Activated CD4-positive, alpha-beta T cell treated with anti-CD3 and anti-CD28 coated beads, Interleukin-2, amount 50 U/mL, for 24 hours (primary cell): ENCODE data around the gene CEACAM8.
"Not testable (repeated sequence)": the region's sequence is repeated elsewhere in the genome, so short reads cannot be mapped to it uniquely, and the experiment has no call there.

Experiments used
- DNase-seq, 2 donors: peaks; one replicate each; pipeline ENCODE4 v3.0.0-alpha.2; 2020; ENCODE audit warnings: low read depth in 1 of 2, low spot score in 1 of 2

The CEACAM8 gene

DNA sequence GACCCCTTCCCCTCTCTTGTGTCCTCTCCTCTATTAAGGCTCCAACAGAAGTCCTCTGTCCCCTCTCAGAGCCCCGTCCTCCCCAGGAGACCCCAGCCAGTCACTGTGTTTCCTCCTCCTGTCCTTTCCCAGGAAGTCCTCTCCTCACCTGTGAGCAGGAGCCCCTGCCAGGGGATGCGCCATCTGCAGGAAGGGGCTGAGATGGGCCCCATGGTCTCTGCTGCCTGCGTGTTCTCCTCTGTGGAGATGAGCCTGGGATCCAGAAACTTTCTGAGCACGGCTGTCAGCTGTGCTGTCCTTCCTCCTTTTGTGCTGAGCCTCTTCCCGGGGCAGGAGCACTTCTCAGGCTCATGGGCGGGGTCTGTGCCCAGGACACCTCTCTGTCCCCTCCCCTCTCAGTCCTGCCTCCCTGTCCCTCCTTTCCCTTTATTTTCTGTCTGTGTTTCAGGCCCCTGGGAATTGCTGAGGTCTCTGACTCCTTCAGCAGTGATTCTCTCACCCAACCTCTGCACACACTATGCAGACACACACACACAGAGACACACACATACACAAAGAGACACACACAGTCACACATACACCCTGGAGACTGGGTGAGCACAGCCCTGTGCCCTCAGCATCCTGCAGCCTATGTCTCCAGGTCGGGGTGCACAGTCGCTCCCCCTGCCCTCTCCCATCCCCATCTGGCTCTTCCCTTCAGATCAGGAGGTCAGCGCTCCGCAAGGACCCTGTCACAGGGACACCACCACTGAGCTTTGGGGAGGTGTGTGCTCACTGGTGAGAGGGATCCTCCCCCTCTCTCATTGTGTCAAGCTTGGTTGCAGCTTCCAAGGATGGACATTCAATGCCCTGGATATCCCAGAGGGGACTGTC is at the start of gene CEACAM8:
CEACAM8 (minus strand) TSS at position 308 of the 873 bp plus-strand sequence; CDS start at position 212, 96 bp downstream.
- DNase-seq, result no peak

DNA sequence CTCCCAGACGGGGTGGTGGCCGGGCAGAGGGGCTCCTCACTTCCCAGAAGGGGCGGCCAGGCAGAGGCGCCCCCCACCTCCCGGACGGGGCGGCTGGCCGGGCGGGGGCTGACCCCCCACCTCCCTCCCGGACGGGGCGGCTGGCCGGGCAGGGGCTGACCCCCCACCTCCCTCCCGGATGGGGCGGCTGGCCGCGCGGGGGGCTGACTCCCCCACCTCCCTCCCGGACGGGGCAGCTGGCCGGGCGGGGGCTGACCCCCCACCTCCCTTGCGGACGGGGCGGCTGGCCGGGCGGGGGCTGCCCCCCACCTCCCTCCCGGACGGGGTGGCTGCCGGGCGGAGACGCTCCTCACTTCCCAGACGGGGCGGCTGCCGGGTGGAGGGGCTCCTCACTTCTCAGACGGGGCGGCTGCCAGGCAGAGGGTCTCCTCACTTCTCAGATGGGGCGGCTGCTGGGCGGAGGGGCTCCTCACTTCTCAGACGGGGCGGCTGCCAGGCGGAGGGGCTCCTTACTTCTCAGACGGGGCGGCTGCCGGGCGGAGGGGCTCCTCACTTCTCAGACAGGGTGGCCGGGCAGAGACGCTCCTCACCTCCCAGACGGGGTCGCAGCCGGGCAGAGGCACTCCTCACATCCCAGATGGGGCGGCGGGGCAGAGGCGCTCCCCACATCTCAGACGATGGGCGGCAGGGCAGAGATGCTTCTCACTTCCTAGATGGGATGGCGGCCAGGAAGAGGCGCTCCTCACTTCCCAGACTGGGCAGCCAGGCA is 44.8 kb upstream of the CEACAM8 start:
- not testable (repeated sequence) for DNase-seq

DNA sequence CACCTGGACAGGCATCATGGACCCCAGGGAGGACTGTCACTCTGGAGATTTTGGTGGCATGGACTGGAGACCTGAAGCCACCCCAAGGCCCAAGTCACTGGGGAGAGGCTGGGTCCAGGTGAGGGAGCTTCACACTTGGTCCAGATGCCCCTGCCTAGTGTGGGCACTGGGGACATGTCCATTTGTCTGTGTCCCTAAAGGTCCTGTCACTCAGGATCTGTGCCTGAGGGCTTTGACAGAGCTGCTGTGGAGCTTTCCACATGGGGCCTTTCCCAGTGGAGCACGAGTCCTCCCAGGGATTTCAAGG is 40.5 kb upstream of the CEACAM8 start:
- DNase-seq, result no peak

DNA sequence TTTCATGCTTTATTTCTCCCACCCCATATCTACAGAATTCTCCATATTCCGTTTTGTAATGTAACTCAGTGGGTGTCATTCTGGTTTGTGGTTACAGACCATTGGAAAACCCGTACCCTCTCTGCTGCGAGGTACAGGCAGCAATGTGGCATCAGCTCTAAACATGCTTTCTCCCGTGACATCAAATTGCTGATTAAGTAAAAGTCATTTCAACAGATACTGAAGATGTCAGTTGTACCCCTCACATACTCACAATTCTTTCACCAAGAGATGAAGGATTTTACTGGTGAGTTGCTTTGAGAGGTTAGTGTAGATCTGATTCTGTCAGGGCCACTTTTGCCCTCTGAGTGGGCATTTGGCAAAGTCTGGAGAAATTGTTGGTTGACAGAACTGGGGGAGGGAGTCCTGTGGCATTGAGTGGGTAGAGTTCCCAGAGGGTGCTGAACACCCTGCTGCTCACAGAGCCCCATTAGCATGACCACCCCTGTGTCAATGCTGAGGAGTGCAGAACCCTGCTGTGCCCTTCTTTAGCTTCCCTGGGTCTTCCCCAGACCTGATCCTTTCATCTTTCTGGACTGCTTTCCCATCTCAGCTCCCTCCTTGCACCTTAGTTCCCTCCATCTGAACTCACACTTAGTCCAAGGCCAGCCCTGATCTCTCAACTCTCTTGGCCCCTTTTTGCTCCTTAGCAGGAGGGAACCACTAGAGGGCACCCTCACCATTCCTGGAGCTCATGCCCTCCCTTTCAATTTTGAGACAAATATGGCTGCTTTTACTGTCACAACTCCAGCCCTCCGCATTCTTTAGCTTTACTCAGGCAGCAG is 39.9 kb upstream of the CEACAM8 start:
- DNase-seq, result peak in 1 of 2 donors; percentile 22

DNA sequence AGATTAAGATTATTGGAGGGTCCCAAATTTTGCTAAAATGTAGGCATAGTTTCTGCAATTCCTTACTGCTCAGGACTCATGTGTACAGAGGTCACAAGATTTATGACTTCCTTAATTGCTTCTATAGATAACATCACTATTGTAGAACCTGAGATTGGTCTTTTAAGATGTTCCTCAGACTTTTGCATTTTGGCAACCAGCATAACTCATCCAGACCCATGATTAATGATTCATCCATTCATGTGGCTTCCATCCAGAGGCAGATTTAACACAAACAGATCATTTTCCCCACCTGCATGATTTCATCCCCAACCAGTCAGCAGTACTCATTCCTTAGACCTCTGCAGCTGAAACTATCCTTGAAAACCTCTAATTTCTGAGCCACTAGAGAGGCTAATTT is 34.5 kb upstream of the CEACAM8 start:
- no peak for DNase-seq

DNA sequence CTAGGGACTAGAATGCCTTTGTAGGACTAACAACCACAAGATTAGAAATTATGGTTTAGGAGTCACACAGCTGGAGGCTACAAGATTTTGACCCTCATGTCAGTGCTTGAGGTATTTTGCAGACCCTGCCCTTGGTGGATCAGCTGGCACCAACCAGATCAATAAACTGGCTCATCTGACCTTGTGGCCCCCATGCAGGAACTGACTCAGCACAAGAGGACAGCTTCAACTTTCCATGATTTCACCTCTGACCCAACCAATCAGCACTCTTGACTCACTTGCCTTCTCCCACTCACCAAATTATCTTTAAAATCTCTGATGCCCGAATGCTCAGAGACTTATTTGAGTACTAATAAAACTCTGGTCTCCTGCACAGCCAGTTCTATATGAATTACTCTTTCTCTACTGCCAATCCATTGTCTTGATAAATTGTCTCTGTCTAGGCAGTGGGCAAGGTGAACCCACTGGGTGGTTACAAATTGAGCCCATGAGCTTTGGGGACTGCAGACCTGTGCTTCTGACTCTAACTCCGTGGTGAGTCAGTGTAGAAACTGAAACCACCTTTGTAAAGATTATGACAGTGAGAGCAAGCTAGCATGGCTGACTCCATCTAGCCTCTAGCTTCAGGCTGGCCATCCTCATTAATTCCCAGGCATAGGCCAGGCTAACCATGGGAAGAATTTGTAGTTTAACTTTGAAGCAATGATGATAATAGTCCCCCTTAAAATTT is 33.9 kb upstream of the CEACAM8 start:
- DNase-seq, result peak in 1 of 2 donors; percentile 4

DNA sequence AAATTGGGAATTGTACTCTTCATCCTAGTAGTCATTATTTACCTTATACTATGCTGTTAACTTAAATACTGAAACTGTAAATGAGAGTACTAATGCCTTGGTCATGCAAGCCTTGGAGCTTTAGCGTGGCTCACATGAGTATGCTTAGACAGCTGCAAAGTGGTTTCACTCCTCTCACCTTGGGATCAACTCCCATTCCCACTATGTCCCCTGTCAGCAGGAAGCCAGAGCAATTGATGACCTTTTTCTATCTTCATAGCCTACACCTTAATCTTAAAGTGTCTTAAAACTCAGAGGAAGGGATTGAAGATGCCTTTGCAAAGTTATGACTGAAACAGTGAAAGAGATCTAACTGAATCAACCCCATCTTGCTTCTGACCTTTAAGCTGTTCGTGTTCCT is 33.2 kb upstream of the CEACAM8 start:
- no peak for DNase-seq

DNA sequence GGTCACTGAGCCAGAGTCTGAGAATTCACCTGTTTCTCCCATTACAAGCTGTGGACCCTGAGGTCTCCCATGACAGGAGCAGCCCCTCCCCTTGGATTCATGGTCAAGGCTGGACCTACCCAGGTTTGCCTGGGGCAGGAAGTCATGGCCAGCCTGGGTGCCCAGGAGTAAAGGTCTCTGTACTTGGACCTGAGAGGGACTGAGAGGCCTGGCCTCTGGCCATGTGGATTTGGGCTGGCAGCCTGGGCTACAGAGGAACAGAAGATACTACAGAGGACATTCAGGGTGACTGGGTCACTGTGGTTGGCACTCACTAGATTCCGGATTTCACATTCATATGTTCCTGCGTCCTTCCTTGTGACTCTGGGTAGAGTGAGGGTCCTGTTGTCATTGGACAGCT is 31.5 kb upstream of the CEACAM8 start:
- no peak for DNase-seq

DNA sequence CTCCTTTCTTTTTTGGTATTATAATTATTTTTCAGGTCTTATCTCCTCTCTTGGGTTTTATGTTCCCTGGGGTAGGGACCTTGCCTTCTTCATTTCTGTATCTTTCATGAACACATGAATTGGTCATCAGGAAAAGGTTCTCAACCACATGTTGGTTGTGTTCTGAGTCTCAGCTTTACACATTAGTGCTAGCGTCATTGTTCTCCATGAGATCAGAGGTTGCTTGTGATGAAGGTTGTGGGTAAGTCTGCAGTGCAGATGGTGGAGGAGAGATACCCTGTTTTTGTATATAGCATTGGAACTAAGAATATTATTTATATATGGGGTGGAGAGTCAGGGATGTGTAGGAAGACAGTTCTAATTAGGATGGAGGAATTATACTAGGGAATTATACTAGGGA is 24.5 kb upstream of the CEACAM8 start:
- DNase-seq, result no peak

DNA sequence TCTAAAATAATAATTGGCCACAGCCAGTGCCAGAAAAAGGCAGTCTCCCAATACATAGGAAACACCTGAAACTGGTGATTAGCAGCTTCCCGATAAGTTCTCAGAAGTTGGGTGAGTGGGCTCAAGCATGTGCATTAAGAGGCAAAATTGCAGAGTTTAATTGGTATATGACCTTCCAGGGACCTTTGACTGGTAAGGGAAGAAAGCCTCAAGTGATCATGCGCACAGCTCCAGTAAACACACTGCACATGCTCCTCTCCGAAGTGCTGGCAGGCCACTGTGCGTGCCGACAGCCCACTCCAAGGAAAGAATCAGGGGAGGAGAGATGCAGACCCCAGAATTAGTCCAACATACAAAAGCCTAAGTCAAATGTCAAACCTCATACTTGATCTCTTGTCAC is 18.9 kb upstream of the CEACAM8 start:
- DNase-seq, result no peak

DNA sequence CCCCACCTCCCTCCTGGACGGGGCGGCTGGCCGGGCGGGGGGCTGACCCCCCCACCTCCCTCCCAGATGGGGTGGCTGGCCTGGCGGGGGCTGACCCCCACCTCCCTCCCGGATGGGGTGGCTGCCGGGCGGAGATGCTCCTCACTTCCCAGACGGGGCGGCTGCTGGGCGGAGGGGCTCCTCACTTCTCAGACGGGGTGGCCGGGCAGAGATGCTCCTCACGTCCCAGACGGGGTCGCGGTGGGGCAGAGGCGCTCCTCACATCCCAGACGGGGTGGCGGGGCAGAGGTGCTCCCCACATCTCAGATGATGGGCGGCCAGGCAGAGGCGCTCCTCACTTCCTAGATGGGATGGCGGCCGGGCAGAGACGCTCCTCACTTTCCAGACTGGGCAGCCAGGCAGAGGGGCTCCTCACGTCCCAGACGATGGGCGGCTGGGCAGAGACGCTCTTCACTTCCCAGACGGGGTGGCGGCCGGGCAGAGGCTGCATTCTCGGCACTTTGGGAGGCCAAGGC is 15.7 kb upstream of the CEACAM8 start:
- not testable (repeated sequence) for DNase-seq

DNA sequence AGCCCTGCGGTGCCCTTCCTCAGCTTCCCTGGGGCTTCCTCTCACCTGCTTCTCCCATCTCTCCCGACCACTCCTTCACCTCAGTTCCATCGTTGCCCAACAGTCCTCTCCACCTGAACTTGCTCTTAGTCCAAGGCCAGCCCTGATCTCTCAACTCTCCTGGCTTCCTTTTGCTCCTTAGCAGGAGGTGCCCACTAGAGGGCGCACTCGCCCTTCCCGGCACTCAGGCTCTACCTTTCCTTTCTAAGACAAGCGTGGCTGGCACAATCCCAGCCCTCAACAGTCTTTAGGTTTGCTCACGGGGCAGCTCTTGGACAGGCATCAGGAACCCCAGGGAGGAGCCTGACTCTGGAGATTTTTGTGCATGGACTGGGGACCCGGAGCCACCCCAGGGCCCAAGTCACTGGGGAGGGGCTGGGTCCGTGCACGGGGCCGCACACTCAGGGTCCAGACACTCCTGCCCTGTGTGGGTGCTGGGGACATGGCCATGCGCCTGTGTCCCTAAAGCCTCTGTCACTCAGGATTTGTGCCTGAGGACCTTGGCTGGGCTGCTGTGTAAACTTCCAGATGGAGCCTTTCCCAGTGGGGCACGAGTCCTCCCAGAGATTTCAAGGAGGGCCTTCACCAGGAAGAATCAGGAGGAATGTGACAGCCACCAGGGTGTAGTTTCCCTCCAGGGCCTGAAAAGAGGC is 12.1 kb upstream of the CEACAM8 start:
- DNase-seq, result peak in 1 of 2 donors; percentile 41

DNA sequence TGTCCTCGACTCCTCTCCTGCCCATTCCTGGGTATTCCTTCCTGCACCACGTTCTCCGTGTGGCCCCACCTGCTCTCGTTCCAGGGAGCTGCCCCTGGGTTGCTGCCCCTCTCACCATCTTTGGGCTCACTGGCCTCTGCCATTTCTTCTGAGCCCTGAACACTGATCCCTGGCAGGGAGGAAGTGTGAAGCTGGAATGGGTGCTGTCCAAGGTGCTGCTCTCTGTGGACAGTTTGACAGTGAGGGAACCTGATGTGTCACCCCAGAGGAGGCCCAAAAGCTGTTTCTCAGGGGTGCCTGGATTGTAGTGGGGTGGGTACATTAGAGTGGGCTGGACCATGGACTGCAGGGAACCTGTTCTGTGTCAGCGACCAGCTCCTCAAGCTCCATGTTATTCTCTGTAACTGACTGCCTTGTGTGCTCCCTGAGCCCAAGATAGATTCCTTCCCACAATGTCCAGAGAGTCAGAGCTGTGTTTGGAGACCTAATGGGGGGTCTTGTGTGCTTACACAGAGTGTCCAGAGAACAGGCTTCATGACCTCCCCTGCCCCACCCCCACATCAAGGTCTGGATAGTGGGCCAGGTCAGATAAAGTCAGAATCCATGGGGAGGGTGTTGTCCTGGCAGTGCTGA is 7.2 kb upstream of the CEACAM8 start:
- DNase-seq, result no peak

DNA sequence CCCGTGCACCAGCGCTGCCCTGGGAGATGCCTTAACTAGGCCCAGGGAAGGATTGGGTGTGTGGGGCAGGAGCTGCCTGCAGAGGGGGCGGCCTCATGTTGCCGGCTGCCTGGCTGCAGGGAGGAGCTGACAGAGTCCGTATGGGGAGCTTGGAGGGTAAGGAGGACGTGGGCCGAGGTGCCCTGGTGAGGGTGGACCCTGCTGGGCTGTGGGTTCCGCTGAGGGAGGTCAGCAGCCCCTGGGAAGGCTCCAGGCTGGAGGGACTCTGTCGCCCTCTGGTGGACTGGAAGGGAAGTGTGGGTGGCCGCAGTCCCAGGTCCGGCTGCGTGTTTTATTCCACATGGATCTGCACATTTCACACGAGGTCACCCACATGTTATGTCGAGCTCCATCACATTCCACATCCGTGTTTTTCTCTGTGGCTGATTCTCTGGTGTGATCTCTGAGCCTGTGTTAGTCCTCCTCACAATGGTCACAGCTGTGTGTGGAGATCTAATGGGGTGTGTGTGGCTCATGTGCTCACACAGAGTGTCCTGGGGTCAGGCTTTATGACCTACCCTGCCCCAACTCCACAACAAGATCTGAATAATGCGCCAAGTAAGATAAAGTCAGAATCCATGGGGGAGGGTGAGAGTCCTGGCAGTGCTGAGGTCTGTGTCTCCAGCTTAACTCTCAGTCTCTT is 1.8 kb upstream of the CEACAM8 start:
- peak; percentile 9 to 11 for DNase-seq

DNA sequence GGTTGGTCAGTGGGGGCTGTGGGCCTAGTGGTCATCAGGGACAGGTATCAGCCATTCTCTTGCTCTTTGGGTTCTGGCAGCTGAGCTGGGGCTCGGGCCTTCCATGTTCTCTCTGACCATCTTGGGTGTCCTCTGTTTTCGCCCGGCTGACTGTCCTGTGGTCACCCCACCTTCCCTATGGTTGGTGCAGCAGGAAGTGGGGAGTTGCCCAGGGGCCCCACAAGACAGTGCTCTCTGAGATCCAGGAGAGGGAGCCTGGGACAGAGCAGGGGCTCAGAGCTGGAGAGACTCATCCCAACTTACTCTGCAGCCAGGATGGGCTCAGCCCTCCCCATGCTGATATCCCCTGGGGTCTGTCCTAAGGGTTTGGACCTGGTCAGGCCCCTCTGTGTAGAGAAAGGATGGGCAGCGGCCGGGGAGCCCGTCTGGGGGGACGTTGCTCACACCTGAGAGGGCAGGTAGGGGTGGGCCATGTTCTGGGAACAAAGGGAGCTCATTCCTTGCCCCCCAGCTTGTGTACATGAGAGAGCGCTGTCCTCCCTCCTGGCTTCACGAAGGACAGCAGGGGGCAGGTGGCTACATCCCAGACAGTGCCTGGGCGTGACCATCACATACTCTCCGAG is 937 bp upstream of the CEACAM8 start:
- no peak for DNase-seq

DNA sequence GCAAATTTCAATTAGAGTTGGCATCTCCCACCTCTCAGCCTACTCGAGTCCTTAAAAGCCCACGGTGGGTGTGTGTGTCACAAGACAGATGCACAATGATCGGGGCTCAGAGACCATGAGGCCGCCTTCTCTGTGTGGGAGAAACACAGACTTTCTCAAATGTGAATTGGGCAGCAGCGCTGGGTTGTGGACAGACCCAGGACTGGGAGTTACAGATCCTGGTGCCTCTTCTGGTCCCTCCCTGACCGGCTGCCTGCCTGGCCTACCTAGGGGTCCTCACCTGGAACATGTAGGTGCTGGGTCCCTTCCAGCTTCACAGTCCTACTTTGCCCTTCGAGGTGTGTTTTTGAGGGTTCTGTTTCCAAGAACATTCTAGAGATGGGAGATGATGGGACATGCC is 4.9 kb downstream of the CEACAM8 start:
- DNase-seq, result no peak

DNA sequence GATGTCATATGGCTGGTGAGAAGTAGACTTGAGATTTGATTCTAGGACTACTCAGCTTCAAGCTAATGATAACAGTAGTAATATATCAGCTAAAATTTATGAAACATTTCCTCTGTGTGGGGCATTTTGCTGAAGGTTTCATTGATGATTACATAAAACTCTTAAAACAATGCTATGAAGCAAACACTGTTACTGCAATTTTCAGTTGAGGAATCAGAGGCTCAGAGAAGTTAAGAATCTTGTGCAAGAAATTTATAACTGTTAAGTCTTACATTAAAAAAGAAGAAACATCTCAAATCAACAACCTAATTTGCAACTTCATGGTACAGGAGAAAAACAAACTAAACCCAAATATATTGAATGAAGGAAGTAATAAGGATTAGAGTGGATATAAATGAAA is 10.3 kb downstream of the CEACAM8 start:
- no peak for DNase-seq

DNA sequence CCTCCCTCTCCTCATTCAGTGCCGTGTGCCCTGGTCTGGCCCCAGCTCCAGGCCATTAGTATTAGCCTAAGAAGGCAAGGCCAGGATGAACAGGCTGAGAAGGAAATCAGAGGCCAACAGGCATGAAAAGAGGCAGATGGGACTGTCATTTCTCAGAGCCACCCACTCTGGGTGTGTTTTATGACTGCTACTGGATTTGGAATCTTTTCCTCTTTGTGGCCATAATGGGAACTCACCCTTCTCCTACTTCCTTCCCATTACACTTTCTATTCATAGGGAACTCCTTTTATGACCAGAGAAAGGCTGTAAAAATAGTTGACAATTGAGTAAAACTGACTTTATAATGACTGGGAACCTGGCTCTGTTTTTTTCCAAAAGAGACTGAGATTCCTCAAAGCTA is 17.7 kb downstream of the CEACAM8 start:
- DNase-seq, result no peak

DNA sequence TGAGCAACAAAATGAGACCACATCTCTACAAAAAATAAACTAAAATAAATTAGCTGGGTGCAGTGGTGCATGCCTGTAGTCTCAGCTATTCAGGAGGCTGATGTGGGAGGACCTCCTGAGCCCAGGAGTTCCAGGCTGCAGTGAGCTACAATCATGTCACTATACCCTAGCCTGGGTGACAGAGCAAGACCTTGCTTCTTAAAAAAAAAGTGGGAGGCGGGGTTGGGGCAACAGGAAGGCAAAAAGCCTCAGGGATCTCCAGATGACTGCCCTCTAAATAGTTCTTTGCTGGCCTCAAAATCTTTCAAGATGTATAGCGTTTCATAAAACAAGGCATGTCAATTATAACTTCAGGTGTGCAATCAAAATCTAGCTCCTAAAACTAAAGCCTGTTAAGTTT is 18.5 kb downstream of the CEACAM8 start:
- no peak for DNase-seq
